GM19099 (cell line): ENCODE results near the gene ATP6V0A1.

Experiments used
- POLR2A ChIP-seq: IDR thresholded peaks from 3 replicates; pipeline ENCODE4 v1.6.1; 2011; ENCODE audit warnings: low read depth; ENCODE audit not compliant: insufficient read length; ENCODE audit errors: extremely low read depth

Gene ATP6V0A1

GRCh38 chr17:42559075-42559474, 100.4 kb downstream of the ATP6V0A1 start:
- TF ChIP-seq POLR2A, result no peak

- TF ChIP-seq POLR2A, result no peak
Observed at GRCh38 chr17:42560246-42560645, 101.6 kb downstream of the ATP6V0A1 start.

- TF ChIP-seq POLR2A, result peak; percentile 68
Observed at GRCh38 chr17:42561897-42562387, 103.3 kb downstream of the ATP6V0A1 start, which contains the start of gene COASY. Gene COASY (plus strand): TSS chr17:42562148. CDS start chr17:42562623, 475 bp downstream.

GRCh38 chr17:42562388-42563142, 103.9 kb downstream of the ATP6V0A1 start:
- TF ChIP-seq POLR2A, result no peak

- TF ChIP-seq POLR2A, result no peak
Observed at GRCh38 chr17:42563143-42563509, 104.4 kb downstream of the ATP6V0A1 start.

GRCh38 chr17:42563543-42563942, 104.9 kb downstream of the ATP6V0A1 start:
- TF ChIP-seq POLR2A, result peak; percentile 2

GRCh38 chr17:42563950-42564349, 105.3 kb downstream of the ATP6V0A1 start:
- TF ChIP-seq POLR2A, result no peak

GRCh38 chr17:42564815-42565522, 106.3 kb downstream of the ATP6V0A1 start:
- no peak for TF ChIP-seq POLR2A

- TF ChIP-seq POLR2A, result no peak
Observed at GRCh38 chr17:42565523-42566214, 107.0 kb downstream of the ATP6V0A1 start.

GRCh38 chr17:42566215-42566882, 107.7 kb downstream of the ATP6V0A1 start:
- no peak for TF ChIP-seq POLR2A

- TF ChIP-seq POLR2A, result peak; percentile 59
Observed at GRCh38 chr17:42566883-42567573, 108.3 kb downstream of the ATP6V0A1 start, which contains the start of gene MLX. Gene MLX (plus strand): TSS chr17:42567100. CDS start chr17:42567125, 25 bp downstream.

- TF ChIP-seq POLR2A, result no peak
Observed at GRCh38 chr17:42568341-42569111, 109.8 kb downstream of the ATP6V0A1 start.

- no peak for TF ChIP-seq POLR2A
Observed at GRCh38 chr17:42571435-42572225, 113.0 kb downstream of the ATP6V0A1 start.
